GM23338 (cell line): ENCODE results near the gene SPECC1. TPM values are rescaled to one million over a fixed set of nuclear protein-coding genes. Genes with fewer than 3 reads are reported as not detected.

Experiments
- ATAC-seq: fragments of 200-7000 bp; cut with Tn5 transposase; 3 replicates; pipeline ENCODE4 v1.9.1; 2020
- DNase-seq: peaks from one replicate; pipeline ENCODE4 v3.0.0-alpha.2; 2015; ENCODE audit warnings: low spot score
- H2AFZ ChIP-seq: fragments of 200-600 bp; sonication (generic); 2 replicates; pipeline ENCODE4 v1.8.0; 2016; ENCODE audit warnings: antibody characterized with exemption, mild to moderate bottlenecking, moderate library complexity
- H3F3A ChIP-seq: fragments of 200-600 bp; sonication (generic); replicated peaks from 2 replicates; pipeline ENCODE4 v1.8.0; 2017; ENCODE audit warnings: antibody characterized with exemption, mixed run types, low read depth
- H3K27ac ChIP-seq: fragments of 200-600 bp; sonication (generic); 2 replicates; pipeline ENCODE4 v1.6.1; 2016; ENCODE audit warnings: low read depth
- H3K27me3 ChIP-seq: fragments of 200-600 bp; sonication (generic); 2 replicates; pipeline ENCODE4 v1.8.0; 2016; ENCODE audit warnings: mild to moderate bottlenecking, mixed run types, moderate library complexity; ENCODE audit not compliant: insufficient read depth
- H3K36me3 ChIP-seq: fragments of 200-600 bp; sonication (generic); 2 replicates; pipeline ENCODE4 v1.8.0; 2016; ENCODE audit warnings: mild to moderate bottlenecking; ENCODE audit not compliant: insufficient read depth
- H3K4me1 ChIP-seq: fragments of 200-600 bp; sonication (generic); 2 replicates; pipeline ENCODE4 v1.8.0; 2016; ENCODE audit warnings: mild to moderate bottlenecking, moderate library complexity; ENCODE audit not compliant: insufficient read depth
- H3K4me2 ChIP-seq: fragments of 200-600 bp; sonication (generic); 2 replicates; pipeline ENCODE4 v1.7.1; 2017; ENCODE audit warnings: mixed run types
- H3K4me3 ChIP-seq: fragments of 200-600 bp; sonication (generic); 2 replicates; pipeline ENCODE4 v1.6.1; 2016; ENCODE audit warnings: mixed run types
- H3K79me2 ChIP-seq: fragments of 200-600 bp; sonication (generic); replicated peaks from 2 replicates; pipeline ENCODE4 v1.8.0; 2017; ENCODE audit warnings: mild to moderate bottlenecking; ENCODE audit not compliant: insufficient read depth
- H3K9me2 ChIP-seq: fragments of 200-600 bp; sonication (generic); 2 replicates; pipeline ENCODE4 v1.8.0; 2017; ENCODE audit not compliant: insufficient read depth
- H4K20me1 ChIP-seq: fragments of 200-600 bp; sonication (generic); replicated peaks from 2 replicates; pipeline ENCODE4 v1.8.0; 2017; ENCODE audit warnings: mild to moderate bottlenecking; ENCODE audit not compliant: insufficient read depth
- H3K27ac Mint-ChIP-seq: 2 replicates; pipeline ENCODE4 v1.8.0; 2020; ENCODE audit warnings: inconsistent platforms, mild to moderate bottlenecking, moderate library complexity, mixed read lengths
- H3K27me3 Mint-ChIP-seq: 3 replicates; pipeline ENCODE4 v1.8.0; 2022; ENCODE audit warnings: low read depth, mild to moderate bottlenecking, moderate library complexity, mixed read lengths, inconsistent platforms; ENCODE audit not compliant: insufficient read depth, poor library complexity
- H3K36me3 Mint-ChIP-seq: 3 replicates; pipeline ENCODE4 v1.8.0; 2021; ENCODE audit warnings: low read depth, mild to moderate bottlenecking, inconsistent platforms, moderate library complexity, mixed read lengths
- H3K4me1 Mint-ChIP-seq: 3 replicates; pipeline ENCODE4 v1.8.0; 2020; ENCODE audit warnings: mild to moderate bottlenecking, inconsistent platforms, mixed read lengths
- H3K4me3 Mint-ChIP-seq: 3 replicates; pipeline ENCODE4 v1.8.0; 2021; ENCODE audit warnings: moderate library complexity, mild to moderate bottlenecking, inconsistent platforms, mixed read lengths
- H3K9me3 Mint-ChIP-seq: 3 replicates; pipeline ENCODE4 v1.8.0; 2020; ENCODE audit warnings: moderate library complexity, mild to moderate bottlenecking, inconsistent platforms, mixed read lengths
- ETS1 ChIP-seq: IDR thresholded peaks from 2 replicates; pipeline ENCODE4 v1.6.1; 2016; ENCODE audit warnings: antibody characterized with exemption
- EZH2 ChIP-seq: fragments of 200-600 bp; sonication (generic); IDR thresholded peaks from one replicate; pipeline ENCODE4 v1.8.0; 2017; ENCODE audit warnings: antibody characterized with exemption, mild to moderate bottlenecking, low read depth; ENCODE audit not compliant: unreplicated experiment
- EZH2phosphoT487 ChIP-seq: fragments of 200-600 bp; sonication (generic); IDR thresholded peaks from one replicate; pipeline ENCODE4 v1.8.1; 2018; ENCODE audit warnings: antibody characterized with exemption; ENCODE audit not compliant: unreplicated experiment
- JUNB ChIP-seq: IDR thresholded peaks from one replicate; pipeline ENCODE4 v1.6.1; 2016; ENCODE audit warnings: antibody characterized with exemption; ENCODE audit not compliant: unreplicated experiment
- POLR2AphosphoS5 ChIP-seq: IDR thresholded peaks from 2 replicates; pipeline ENCODE4 v1.6.1; 2016; ENCODE audit warnings: antibody characterized with exemption, low read depth
- STAT1 ChIP-seq: IDR thresholded peaks from one replicate; pipeline ENCODE4 v1.6.1; 2016; ENCODE audit warnings: antibody characterized with exemption; ENCODE audit not compliant: unreplicated experiment
- ZNF114 ChIP-seq: fragments of 250-450 bp; sonication (Bioruptor Pico); IDR thresholded peaks from 2 replicates; pipeline ENCODE4 v1.5.0; 2020; ENCODE audit warnings: mild to moderate bottlenecking, moderate library complexity
- ZNF331 ChIP-seq: fragments of 250-450 bp; sonication (Bioruptor Pico); IDR thresholded peaks from 2 replicates; pipeline ENCODE4 v1.5.0; 2020; ENCODE audit warnings: low read depth, mild to moderate bottlenecking, moderate library complexity
- polyA plus RNA-seq: library from polyadenylated mRNA; unstranded; fragments of >200 nt; fragmentation: Nextera tagmentation; extraction: Ambion mirVana; gene quantifications from 2 replicates; pipeline ENCODE4 v1.2.1, GENCODE V29; 2016
- total RNA-seq: library from RNA; depleted of rRNA; stranded (reverse); fragments of >200 nt; shearing (Covaris generic); gene quantifications from 2 replicates; pipeline ENCODE4 v1.2.3, GENCODE V29; 2014
- TF ChIP-seq, protein P1 (sequence below): IDR thresholded peaks from one replicate; pipeline ENCODE4 v1.6.1; 2018; ENCODE audit warnings: antibody characterized with exemption; ENCODE audit not compliant: unreplicated experiment
- TF ChIP-seq, protein P2 (sequence below), 2 experiments: fragments of 200-600 bp in 1 of 2; sonication (generic) in 1 of 2; conservative IDR thresholded peaks; 2 replicates each; pipeline versions ENCODE4 v1.5.1 to v1.6.1; 2016 to 2017; ENCODE audit warnings: antibody characterized with exemption in 2 of 2, low read depth in 2 of 2, mild to moderate bottlenecking in 2 of 2, moderate library complexity in 1 of 2

Gene SPECC1
- total and polyA plus RNA-seq, 2 experiments from 2014 or later: 42.6 to 101 TPM

DNA sequence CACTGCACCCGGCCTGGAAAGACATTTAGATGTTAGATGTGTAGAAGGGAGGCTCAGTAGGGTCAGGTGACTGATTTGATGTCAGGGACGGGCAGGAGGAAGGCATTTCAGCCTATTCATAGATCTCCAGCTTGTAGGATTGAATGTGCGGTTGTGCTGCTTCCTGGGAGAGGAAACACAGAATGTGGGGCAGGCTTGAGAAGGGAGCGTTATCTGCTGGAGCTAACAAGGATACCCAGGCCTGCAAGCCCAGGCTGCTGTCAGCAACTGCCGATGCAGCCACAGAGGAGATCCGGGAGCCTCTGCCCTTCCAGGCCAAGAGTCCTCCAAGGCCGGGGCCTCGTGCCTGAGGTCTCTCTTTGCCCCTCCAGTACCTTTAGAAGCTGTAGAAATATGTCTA is 205.6 kb downstream of the SPECC1 start:
- H3K27me3 Mint-ChIP-seq: peaks cover 12% of the 10 kb centered on the region
- peaks cover 3% of the 10 kb centered on the region; the same call in 1 of the 2 replicates for H4K20me1 ChIP-seq
- H3K9me2 ChIP-seq: no peaks in the 10 kb centered on the region
- peaks cover 19% of the 10 kb centered on the region for H3K36me3 Mint-ChIP-seq
- H2AFZ ChIP-seq: no peak overlapping the region
- no peaks in the 10 kb centered on the region for H3K9me3 Mint-ChIP-seq
- DNase-seq (no peak), ATAC-seq (no peak; the same call in 2 of the 3 replicates)
- no peaks in the 10 kb centered on the region for H3K27me3 ChIP-seq
- peak overlapping the region; percentile 37 for H3K27ac Mint-ChIP-seq
- no peak overlapping the region for H3K4me3 Mint-ChIP-seq
- no peak overlapping the region for H3K4me3 ChIP-seq
- H3K36me3 ChIP-seq: no peaks in the 10 kb centered on the region; the same call in none of the 2 replicates
- TF ChIP-seq ZNF114 (CRISPR knock-in tag) (no peak), EZH2 (no peak), ETS1 (no peak), EZH2phosphoT487 (no peak), JUNB (no peak), STAT1 (no peak), ZNF331 (no peak), POLR2AphosphoS5 (no peak)
- TF ChIP-seq, protein P1, sequence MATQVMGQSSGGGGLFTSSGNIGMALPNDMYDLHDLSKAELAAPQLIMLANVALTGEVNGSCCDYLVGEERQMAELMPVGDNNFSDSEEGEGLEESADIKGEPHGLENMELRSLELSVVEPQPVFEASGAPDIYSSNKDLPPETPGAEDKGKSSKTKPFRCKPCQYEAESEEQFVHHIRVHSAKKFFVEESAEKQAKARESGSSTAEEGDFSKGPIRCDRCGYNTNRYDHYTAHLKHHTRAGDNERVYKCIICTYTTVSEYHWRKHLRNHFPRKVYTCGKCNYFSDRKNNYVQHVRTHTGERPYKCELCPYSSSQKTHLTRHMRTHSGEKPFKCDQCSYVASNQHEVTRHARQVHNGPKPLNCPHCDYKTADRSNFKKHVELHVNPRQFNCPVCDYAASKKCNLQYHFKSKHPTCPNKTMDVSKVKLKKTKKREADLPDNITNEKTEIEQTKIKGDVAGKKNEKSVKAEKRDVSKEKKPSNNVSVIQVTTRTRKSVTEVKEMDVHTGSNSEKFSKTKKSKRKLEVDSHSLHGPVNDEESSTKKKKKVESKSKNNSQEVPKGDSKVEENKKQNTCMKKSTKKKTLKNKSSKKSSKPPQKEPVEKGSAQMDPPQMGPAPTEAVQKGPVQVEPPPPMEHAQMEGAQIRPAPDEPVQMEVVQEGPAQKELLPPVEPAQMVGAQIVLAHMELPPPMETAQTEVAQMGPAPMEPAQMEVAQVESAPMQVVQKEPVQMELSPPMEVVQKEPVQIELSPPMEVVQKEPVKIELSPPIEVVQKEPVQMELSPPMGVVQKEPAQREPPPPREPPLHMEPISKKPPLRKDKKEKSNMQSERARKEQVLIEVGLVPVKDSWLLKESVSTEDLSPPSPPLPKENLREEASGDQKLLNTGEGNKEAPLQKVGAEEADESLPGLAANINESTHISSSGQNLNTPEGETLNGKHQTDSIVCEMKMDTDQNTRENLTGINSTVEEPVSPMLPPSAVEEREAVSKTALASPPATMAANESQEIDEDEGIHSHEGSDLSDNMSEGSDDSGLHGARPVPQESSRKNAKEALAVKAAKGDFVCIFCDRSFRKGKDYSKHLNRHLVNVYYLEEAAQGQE: no peak
- TF ChIP-seq, protein P2, sequence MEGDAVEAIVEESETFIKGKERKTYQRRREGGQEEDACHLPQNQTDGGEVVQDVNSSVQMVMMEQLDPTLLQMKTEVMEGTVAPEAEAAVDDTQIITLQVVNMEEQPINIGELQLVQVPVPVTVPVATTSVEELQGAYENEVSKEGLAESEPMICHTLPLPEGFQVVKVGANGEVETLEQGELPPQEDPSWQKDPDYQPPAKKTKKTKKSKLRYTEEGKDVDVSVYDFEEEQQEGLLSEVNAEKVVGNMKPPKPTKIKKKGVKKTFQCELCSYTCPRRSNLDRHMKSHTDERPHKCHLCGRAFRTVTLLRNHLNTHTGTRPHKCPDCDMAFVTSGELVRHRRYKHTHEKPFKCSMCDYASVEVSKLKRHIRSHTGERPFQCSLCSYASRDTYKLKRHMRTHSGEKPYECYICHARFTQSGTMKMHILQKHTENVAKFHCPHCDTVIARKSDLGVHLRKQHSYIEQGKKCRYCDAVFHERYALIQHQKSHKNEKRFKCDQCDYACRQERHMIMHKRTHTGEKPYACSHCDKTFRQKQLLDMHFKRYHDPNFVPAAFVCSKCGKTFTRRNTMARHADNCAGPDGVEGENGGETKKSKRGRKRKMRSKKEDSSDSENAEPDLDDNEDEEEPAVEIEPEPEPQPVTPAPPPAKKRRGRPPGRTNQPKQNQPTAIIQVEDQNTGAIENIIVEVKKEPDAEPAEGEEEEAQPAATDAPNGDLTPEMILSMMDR (conservative IDR thresholded peaks at IDR 0.05; ENCODE audit: low read depth in 2 of 2): no peak
- peaks cover 64% of the 10 kb centered on the region for H3K4me1 Mint-ChIP-seq
- no peak overlapping the region for H3K4me2 ChIP-seq
- H3K27ac ChIP-seq: peak overlapping the region; percentile 51
- H3K4me1 ChIP-seq: peaks cover 46% of the 10 kb centered on the region
- no peaks in the 10 kb centered on the region for H3F3A ChIP-seq
- peaks cover 82% of the 10 kb centered on the region for H3K79me2 ChIP-seq
